HCT116 (cell line): ENCODE measurements around the gene SKI. TPM values are rescaled to one million over a fixed set of nuclear protein-coding genes. Genes with fewer than 3 reads are reported as not detected.

Source experiments
- ATAC-seq: fragments of 200-7000 bp; cut with Tn5 transposase; 2 replicates; pipeline ENCODE4 v1.9.1; 2020; ENCODE audit warnings: mild to moderate bottlenecking, moderate library complexity
- BruUV-seq: library from RNA; stranded (reverse); fragments of 400-500 nt; replicated peaks from 2 replicates; lab custom pipeline; 2021; lab: Mats Ljungman, UMichigan
- CTCF ChIA-PET: fragments of 300-600 bp; sonication (Branson Sonifier 250); formaldehyde crosslinking; loops from one replicate; lab custom pipeline; 2021; ENCODE audit warnings: antibody characterized with exemption; lab: Charles Lee
- POLR2A ChIA-PET: fragments of 300-600, 350-600 bp; sonication (Branson Sonifier 250); formaldehyde crosslinking; loops from one replicate; lab custom pipeline; 2021; ENCODE audit warnings: antibody characterized with exemption; lab: Charles Lee
- RAD21 ChIA-PET, 2 experiments: fragments of 300-600 bp; sonication (Branson Sonifier 250); formaldehyde crosslinking; loops; one replicate each; lab custom pipeline; 2023; ENCODE audit warnings: low total read pairs in 2 of 2; ENCODE audit not compliant: uncharacterized antibody in 2 of 2, unreplicated experiment in 2 of 2, low non-redundant PET in 1 of 2; lab: Charles Lee
- DNase-seq: peaks from one replicate; pipeline ENCODE4 v3.0.0-alpha.2; 2010; ENCODE audit warnings: low read depth, low spot score
- H2AFZ ChIP-seq: fragments of 200-600 bp; shearing (Covaris generic), sonication (generic); 2 replicates; pipeline ENCODE4 v1.6.1; 2017; ENCODE audit warnings: low read depth, mixed run types, mixed read lengths, antibody characterized with exemption, low read length; ENCODE audit not compliant: poor library complexity, severe bottlenecking
- H3K27ac ChIP-seq: 2 replicates; pipeline ENCODE4 v1.5.1; 2012; ENCODE audit warnings: low read depth, low read length
- H3K27me3 ChIP-seq: fragments of 200-600 bp; sonication (generic); 2 replicates; pipeline ENCODE4 v1.6.1; 2016; ENCODE audit warnings: mixed run types, low read length, mixed read lengths; ENCODE audit not compliant: insufficient read depth
- H3K36me3 ChIP-seq, 2 experiments: fragments of 200-500 bp in 1 of 2; fragments of 200-600 bp in 1 of 2; sonication (Bioruptor generic) in 1 of 2; sonication (generic) in 1 of 2; 2 replicates each; pipeline versions ENCODE4 v1.5.1 to v1.6.1; 2014 to 2016; ENCODE audit warnings: low read length in 2 of 2, inconsistent platforms in 1 of 2, mixed read lengths in 1 of 2, mixed run types in 1 of 2; ENCODE audit not compliant: insufficient read depth in 2 of 2, control insufficient read depth in 1 of 2
- H3K4me1 ChIP-seq, 2 experiments: fragments of 200-600 bp in 1 of 2; sonication (generic) in 1 of 2; 2 replicates each; pipeline versions ENCODE4 v1.5.1 to v1.6.1; 2012 to 2017; ENCODE audit warnings: low read length in 2 of 2, inconsistent platforms in 1 of 2, mild to moderate bottlenecking in 1 of 2, mixed read lengths in 1 of 2, mixed run types in 1 of 2, moderate library complexity in 1 of 2; ENCODE audit not compliant: insufficient read depth in 2 of 2, control insufficient read depth in 1 of 2
- H3K4me2 ChIP-seq: fragments of 200-600 bp; sonication (generic); 2 replicates; pipeline ENCODE4 v1.6.1; 2017; ENCODE audit warnings: mixed run types, low read length, mixed read lengths
- H3K4me3 ChIP-seq, 2 experiments: fragments of 200-600 bp in 1 of 2; sonication (generic) in 1 of 2; replicated peaks in 1 of 2; 2 replicates each; pipeline ENCODE4 v1.5.1; 2011 to 2016; ENCODE audit warnings: low read length in 2 of 2, control low read depth in 1 of 2, low read depth in 1 of 2, mild to moderate bottlenecking in 1 of 2, mixed read lengths in 1 of 2, mixed run types in 1 of 2
- H3K79me2 ChIP-seq: fragments of 200-600 bp; sonication (generic); 2 replicates; pipeline ENCODE4 v1.6.1; 2017; ENCODE audit warnings: mild to moderate bottlenecking, mixed run types, low read length, moderate library complexity, mixed read lengths; ENCODE audit not compliant: insufficient read depth
- H3K9ac ChIP-seq: fragments of 200-600 bp; sonication (generic); 2 replicates; pipeline ENCODE4 v1.6.1; 2016; ENCODE audit warnings: low read length, mixed read lengths
- H3K9me2 ChIP-seq: fragments of 200-600 bp; sonication (generic), shearing (Covaris generic); 2 replicates; pipeline ENCODE4 v1.6.1; 2017; ENCODE audit warnings: mixed run types, mild to moderate bottlenecking, moderate library complexity; ENCODE audit not compliant: insufficient read depth
- H3K9me3 ChIP-seq, 2 experiments: fragments of 200-500 bp in 1 of 2; fragments of 200-600 bp in 1 of 2; sonication (Bioruptor generic) in 1 of 2; sonication (generic) in 1 of 2; 2 replicates each; pipeline ENCODE4 v1.6.1; 2014 to 2017; ENCODE audit warnings: low read length in 2 of 2, mixed read lengths in 2 of 2, inconsistent platforms in 1 of 2, low read depth in 1 of 2, mild to moderate bottlenecking in 1 of 2, mixed run types in 1 of 2, moderate library complexity in 1 of 2; ENCODE audit not compliant: control insufficient read depth in 1 of 2, insufficient read depth in 1 of 2
- H4K20me1 ChIP-seq: fragments of 200-600 bp; sonication (generic), shearing (Covaris generic); 2 replicates; pipeline ENCODE4 v1.6.1; 2017; ENCODE audit warnings: mixed run types, mild to moderate bottlenecking, moderate library complexity; ENCODE audit not compliant: insufficient read depth
- CBX3 ChIP-seq: IDR thresholded peaks from 2 replicates; pipeline ENCODE4 v1.6.1; 2012; ENCODE audit warnings: low read depth
- CEBPB ChIP-seq: IDR thresholded peaks from 2 replicates; pipeline ENCODE4 v1.6.1; 2012; ENCODE audit warnings: low read depth
- EGR1 ChIP-seq: IDR thresholded peaks from 2 replicates; pipeline ENCODE4 v1.6.1; 2012; ENCODE audit warnings: low read depth
- ELF1 ChIP-seq: IDR thresholded peaks from 2 replicates; pipeline ENCODE4 v1.6.1; 2012; ENCODE audit warnings: low read depth, borderline replicate concordance
- EZH2 ChIP-seq: fragments of 200-600 bp; sonication (generic); IDR thresholded peaks from 2 replicates; pipeline ENCODE4 v1.6.1; 2017; ENCODE audit warnings: antibody characterized with exemption, mixed run types
- EZH2phosphoT487 ChIP-seq: fragments of 200-600 bp; IDR thresholded peaks from 2 replicates; pipeline ENCODE4 v1.6.1; 2018; ENCODE audit warnings: antibody characterized with exemption, borderline replicate concordance
- JUND ChIP-seq: IDR thresholded peaks from 2 replicates; pipeline ENCODE4 v1.6.1; 2012
- POLR2A ChIP-seq: IDR thresholded peaks from 2 replicates; pipeline ENCODE4 v1.7.0; 2011; ENCODE audit warnings: borderline replicate concordance; ENCODE audit not compliant: insufficient read depth, insufficient read length; ENCODE audit errors: extremely low read depth
- POLR2AphosphoS5 ChIP-seq: IDR thresholded peaks from 2 replicates; pipeline ENCODE4 v1.6.1; 2011; ENCODE audit warnings: mild to moderate bottlenecking, low read depth, low read length, moderate library complexity
- RAD21 ChIP-seq: IDR thresholded peaks from 2 replicates; pipeline ENCODE4 v1.6.1; 2012; ENCODE audit warnings: low read depth, mild to moderate bottlenecking
- SIN3A ChIP-seq: IDR thresholded peaks from 2 replicates; pipeline ENCODE4 v1.6.1; 2012; ENCODE audit warnings: low read depth
- SP1 ChIP-seq: IDR thresholded peaks from 2 replicates; pipeline ENCODE4 v1.6.1; 2012; ENCODE audit warnings: low read depth
- TCF7L2 ChIP-seq: IDR thresholded peaks from 2 replicates; pipeline ENCODE4 v1.7.0; 2011; ENCODE audit warnings: borderline replicate concordance, inconsistent platforms; ENCODE audit not compliant: insufficient read depth, insufficient read length; ENCODE audit errors: extremely low read depth
- YY1 ChIP-seq: IDR thresholded peaks from 2 replicates; pipeline ENCODE4 v1.6.1; 2011; ENCODE audit warnings: low read length, low read depth, moderate library complexity, mild to moderate bottlenecking; ENCODE audit not compliant: insufficient replicate concordance; ENCODE audit errors: extremely low read depth
- ZFX ChIP-seq: fragments of 450-650 bp; IDR thresholded peaks from 2 replicates; pipeline ENCODE4 v1.6.1; 2017
- ZNF274 ChIP-seq: fragments of 200-500 bp; sonication (Bioruptor generic); IDR thresholded peaks from 2 replicates; pipeline ENCODE4 v1.6.1; 2014; ENCODE audit warnings: mild to moderate bottlenecking, low read depth, low read length, inconsistent platforms
- intact Hi-C: fragments of 100-400 bp; cut with micrococcal nuclease; formaldehyde crosslinking; loops from 2 replicates; pipeline ENCODE4 v1.10.0; 2022
- total RNA-seq: library from RNA; stranded (reverse); gene quantifications from one replicate; pipeline ENCODE4 v1.2.1, GENCODE V29; 2021; ENCODE audit not compliant: unreplicated experiment
- TF ChIP-seq, protein P1 (sequence below): IDR thresholded peaks from 2 replicates; pipeline ENCODE4 v1.6.1; 2012

The SKI gene
- total RNA-seq, 1 experiment from 2014 or later, result 56.2 TPM

- H3K79me2 ChIP-seq, result peaks cover 100% of the 10 kb centered on the region
- H3K36me3 ChIP-seq, result peaks cover 0 to 22% of the 10 kb centered on the region in 2 experiments; a peak in 1 of 4 replicates
- POLR2A ChIA-PET, result no interaction called here
- H3K27me3 ChIP-seq, result no peaks in the 10 kb centered on the region
- peaks cover 0 to 26% of the 10 kb centered on the region in 2 experiments; a peak in 1 of 4 replicates for H3K4me1 ChIP-seq
- no peaks in the 10 kb centered on the region for H3K9me2 ChIP-seq
- H3K27ac ChIP-seq, result no peak overlapping the region
- peaks cover 0 to 7% of the 10 kb centered on the region in 2 experiments; a peak in 1 of 4 replicates for H3K9me3 ChIP-seq
- DNase-seq (no peak), ATAC-seq (no peak)
- RAD21 ChIA-PET, result no interaction called here
- H2AFZ ChIP-seq, result no peak overlapping the region
- no peak overlapping the region for H3K4me2 ChIP-seq
- no peak for TF ChIP-seq EZH2phosphoT487
- TF ChIP-seq EZH2, result no peak
- no peak for TF ChIP-seq ZFX
- no peak for TF ChIP-seq POLR2A
- TF ChIP-seq SP1, result no peak
- TF ChIP-seq CBX3, result no peak
- no peak for TF ChIP-seq SIN3A
- TF ChIP-seq JUND, result no peak
- no peak for TF ChIP-seq CEBPB
- no peak for TF ChIP-seq RAD21
- BruUV-seq, result no TSS peak
- H3K4me3 ChIP-seq, result no peak overlapping the region
- CTCF ChIA-PET, result interaction anchor here (1.4 kb wide), 1 partner anchor 62 kb away, joined by 3 read pairs; the partner anchor contains the start of gene FAAP20
- H3K9ac ChIP-seq, result no peak overlapping the region
- intact Hi-C loops, result no loop called here
- peaks cover 15% of the 10 kb centered on the region for H4K20me1 ChIP-seq
Observed at GRCh38 chr1:2257245-2257627, 29.1 kb downstream of the SKI start.

DNA sequence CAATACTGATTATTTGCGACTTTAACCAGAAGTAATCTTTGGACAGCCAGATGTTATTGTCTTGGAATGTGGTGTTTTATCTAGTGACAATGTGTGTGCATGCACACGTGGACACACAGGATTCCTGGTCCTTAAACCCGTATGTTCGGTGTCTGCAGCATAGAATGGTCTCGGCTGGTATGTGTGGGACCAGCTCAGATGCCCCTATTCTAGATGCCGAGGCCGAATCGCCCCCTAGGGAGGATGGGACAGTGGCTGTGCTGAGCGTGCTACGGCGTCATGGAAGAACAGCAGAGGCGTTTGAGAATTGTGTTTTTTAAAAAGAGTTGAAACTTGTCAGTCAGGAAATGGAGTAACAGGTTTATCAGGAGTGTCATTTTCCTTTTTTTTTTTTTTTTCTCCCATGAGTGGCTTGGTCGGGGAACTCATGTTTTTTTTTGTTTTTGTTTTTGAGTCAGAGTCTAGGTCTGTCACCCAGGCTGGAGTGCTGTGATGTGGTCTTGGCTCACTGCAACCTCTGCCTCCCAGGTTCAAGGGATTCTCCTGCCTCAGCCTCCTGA lies 30.1 kb downstream of the SKI start:
- peaks cover 0 to 22% of the 10 kb centered on the region in 2 experiments; a peak in 1 of 4 replicates for H3K36me3 ChIP-seq
- no peak for ATAC-seq
- H3K27ac ChIP-seq, result no peak overlapping the region
- ChIA-PET CTCF (no interaction called here), RAD21 (no interaction called here), POLR2A (no interaction called here)
- peaks cover 100% of the 10 kb centered on the region for H3K79me2 ChIP-seq
- H4K20me1 ChIP-seq, result peaks cover 15% of the 10 kb centered on the region
- H3K4me2 ChIP-seq, result no peak overlapping the region
- H3K9me3 ChIP-seq, result peaks cover 0 to 7% of the 10 kb centered on the region in 2 experiments; a peak in 1 of 4 replicates
- no peak overlapping the region for H3K9ac ChIP-seq
- DNase-seq, result no peak
- TF ChIP-seq EGR1 (no peak), JUND (no peak), TCF7L2 (no peak), ELF1 (no peak), ZNF274 (no peak), YY1 (no peak), POLR2AphosphoS5 (no peak)
- TF ChIP-seq, protein P1, sequence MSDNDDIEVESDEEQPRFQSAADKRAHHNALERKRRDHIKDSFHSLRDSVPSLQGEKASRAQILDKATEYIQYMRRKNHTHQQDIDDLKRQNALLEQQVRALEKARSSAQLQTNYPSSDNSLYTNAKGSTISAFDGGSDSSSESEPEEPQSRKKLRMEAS, result no peak
- H3K4me1 ChIP-seq, result peaks cover 0 to 26% of the 10 kb centered on the region in 2 experiments; a peak in 1 of 4 replicates
- H3K4me3 ChIP-seq, result no peak overlapping the region
- intact Hi-C loops, result no loop called here
- no peak overlapping the region for H2AFZ ChIP-seq
- H3K27me3 ChIP-seq, result no peaks in the 10 kb centered on the region
- H3K9me2 ChIP-seq, result no peaks in the 10 kb centered on the region
- BruUV-seq, result no TSS peak
